NCI-H1417 treated with DMSO at 0.1 percent for 48 hours (cell line): Measurements from ENCODE around the gene GMPR2.

Experiments used
- DNase-seq: peaks from one replicate; lab custom pipeline; 2025; lab: John Stamatoyannopoulos, UW

Gene GMPR2

DNA sequence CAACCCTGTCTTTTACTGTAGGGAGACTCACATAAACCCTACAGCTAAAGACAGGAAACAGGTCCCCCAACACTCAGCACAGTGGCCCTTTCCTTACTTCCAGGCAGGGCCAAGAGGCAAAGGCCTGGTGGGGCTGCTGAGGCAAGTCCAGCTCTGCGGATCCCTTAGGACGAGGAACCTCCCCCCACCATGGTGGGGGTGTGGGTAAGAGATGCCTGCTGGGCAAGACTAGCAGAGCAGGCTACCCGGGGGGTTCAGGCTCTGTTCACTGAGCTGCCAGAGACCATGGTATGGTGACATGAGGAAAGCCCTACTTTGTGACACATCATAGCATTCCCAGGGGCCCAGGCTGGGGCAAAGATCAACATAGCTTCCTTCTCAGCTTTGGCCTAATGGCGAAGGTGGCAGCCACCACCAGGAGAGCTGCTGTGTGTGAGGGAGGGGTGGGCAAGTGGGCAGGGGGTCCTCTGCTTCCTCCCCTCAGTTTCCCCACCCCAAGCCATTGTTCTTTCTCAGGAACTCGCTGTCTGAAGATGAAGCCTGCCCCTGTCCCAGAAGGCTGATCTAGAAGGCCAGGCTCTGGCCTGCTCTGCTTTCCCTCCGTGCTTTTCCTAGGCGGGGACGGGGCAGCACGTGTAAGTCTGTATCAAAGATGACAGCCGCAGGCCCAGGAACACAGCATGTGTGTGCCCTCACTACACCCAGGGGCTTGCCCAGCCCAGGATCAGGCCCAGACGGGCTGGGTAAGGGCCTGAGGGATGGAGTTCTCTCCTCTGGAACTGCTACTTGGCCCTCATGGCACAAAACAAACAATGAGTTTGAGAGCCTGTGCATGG lies 19.8 kb downstream of the GMPR2 start:
- DNase-seq = no peak

DNA sequence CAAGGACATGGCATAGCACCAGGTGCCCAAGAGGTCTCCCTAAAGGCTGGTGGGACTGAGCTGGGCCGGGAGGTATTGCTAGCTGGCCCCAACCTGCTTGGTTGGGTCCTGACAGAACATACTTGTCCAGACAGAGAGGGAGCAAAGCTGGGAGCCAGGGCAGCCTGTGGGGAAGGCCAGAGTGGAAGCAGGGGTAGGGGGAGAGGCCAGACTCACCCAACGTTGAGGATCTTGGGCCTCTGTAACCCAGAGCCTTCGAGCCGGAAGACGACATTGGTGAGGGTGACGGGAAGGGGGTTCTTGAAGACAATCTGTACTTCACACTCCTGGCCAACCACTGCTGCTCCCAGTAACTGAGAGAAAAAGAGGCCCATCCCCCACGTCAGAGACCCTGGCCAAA lies 21.2 kb downstream of the GMPR2 start:
- no peak for DNase-seq

DNA sequence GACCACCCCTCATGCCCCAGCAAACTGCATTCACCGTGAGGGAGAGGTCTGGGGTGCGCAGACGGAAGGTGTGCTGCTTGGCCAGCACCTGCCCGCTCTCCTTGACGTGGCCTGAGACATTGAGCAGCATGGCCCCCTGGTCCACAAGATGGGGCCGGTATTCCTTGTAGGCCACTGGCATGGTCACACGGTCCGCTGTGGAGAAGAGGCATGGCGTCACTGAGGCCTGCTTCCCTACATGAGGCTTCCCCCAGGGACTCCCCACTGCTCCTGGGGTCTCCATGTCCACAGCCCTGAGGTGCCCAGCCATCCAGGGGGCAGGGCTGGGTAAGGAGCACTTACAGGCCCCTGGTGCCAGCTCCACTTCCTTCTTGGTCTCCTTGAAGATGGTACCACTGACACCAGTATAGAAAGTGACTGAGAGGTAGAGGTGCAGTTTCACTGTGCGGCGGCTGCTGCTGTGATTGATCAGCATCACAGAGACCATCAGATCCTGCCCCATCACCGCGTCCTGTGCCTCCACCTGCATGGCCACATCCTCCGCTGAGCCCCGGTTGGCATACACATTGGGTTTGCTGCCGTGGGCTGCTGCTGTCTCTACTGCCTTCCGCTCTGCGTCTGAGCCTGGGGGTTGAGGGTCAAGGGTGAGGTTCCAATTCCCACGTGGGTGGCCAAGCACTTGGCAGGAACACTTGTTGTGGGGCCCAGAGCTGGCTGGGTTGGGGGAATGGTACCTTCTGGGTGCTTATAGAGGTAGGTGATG lies 22.1 kb downstream of the GMPR2 start:
- DNase-seq = no peak

DNA sequence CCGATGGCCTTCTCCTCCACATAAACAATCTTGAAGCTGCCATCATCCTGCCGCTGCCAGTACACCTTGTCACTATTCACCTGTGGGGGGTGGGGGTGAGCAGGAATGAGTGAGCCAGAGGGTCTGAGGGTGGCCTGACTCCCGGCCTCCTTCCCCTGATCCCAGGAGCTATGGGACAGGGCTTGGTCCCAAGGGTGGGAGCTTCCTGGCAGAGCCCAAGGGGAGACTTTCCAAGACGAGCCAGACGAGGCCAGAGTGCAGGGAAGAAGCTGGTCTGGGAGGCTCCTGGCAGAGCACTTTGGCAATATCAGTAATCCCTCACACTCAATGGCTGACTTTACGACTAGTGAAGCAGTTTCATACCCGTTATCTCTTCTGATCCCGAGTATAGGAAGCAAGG lies 22.7 kb downstream of the GMPR2 start:
- DNase-seq = no peak

GRCh38 chr14:24255931-24256711 lies 23.4 kb downstream of the GMPR2 start:
- DNase-seq = no peak

DNA sequence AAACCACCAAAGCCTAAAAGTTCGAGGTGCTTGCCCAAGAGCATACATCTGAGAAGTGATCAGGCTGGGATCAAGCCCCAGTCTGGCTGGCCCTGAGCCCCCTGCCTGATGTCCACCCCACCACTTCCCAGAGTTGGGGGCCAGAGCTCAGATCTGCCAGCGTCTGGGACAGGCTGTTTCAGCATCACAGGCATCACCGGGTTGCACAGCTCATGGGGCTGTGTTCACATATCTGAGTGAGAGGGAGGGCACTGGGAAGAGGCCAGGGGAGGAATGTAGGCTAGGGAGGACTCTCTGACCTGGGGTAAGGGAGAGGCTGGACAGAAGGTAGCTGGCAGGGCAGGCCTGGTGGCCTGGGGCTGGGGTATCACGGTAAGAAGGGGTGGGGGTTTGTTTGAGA lies 24.2 kb downstream of the GMPR2 start:
- no peak for DNase-seq

DNA sequence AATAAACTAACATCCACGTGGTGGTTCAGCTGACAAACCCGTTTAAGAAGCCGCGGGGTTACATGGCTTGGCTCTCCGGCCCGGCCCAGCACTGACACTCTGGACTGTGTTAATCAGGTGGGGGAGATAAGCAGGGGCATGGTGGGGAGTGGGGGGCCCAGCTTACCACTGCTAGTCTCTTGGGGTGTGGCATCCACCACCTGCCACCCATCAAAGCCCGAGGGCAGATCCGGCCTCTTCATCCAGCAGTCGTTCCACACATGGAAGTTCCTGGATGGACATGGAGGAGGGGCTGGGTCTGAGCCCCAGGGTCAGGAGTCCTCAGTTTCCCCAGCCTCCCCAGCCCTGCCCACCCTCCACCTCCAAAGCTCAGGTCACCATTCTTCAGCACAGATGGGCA lies 25.4 kb downstream of the GMPR2 start:
- no peak for DNase-seq

GRCh38 chr14:24258548-24259265 lies 26.0 kb downstream of the GMPR2 start:
- DNase-seq = no peak

- no peak for DNase-seq
Observed at GRCh38 chr14:24259282-24260025, 26.7 kb downstream of the GMPR2 start.

GRCh38 chr14:24260026-24260779 lies 27.5 kb downstream of the GMPR2 start:
- no peak for DNase-seq

GRCh38 chr14:24260780-24261157 lies 28.0 kb downstream of the GMPR2 start:
- DNase-seq = no peak

GRCh38 chr14:24261256-24261968 lies 28.7 kb downstream of the GMPR2 start:
- DNase-seq = no peak

DNA sequence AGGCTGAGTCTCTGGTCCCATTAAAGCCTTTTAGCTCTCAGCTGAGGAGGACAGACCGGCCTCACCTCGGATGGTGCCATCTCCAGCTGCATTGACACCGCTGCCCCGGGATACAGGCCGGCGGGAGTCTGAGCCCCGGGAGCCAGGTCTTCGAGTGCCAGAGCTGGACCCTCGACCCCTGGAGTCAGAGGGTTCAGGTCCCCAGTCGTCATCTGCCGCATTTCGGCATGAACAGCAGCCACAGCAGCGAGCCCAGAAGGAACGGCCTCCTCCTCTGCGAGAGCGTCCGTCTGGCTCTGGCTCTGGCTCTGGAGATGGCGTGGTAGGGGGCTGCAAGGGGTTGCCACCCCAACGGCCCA lies 29.2 kb downstream of the GMPR2 start:
- no peak for DNase-seq

- DNase-seq = no peak
Observed at GRCh38 chr14:24262821-24263733, 30.3 kb downstream of the GMPR2 start, which contains the start of gene TGM1. TGM1 (minus strand) TSS chr14:24263177; CDS start chr14:24262352, 825 bp downstream.

GRCh38 chr14:24263848-24264247 lies 31.1 kb downstream of the GMPR2 start:
- DNase-seq = no peak

- no peak for DNase-seq
Observed at GRCh38 chr14:24264298-24264697, 31.6 kb downstream of the GMPR2 start.

GRCh38 chr14:24266344-24267244 lies 33.9 kb downstream of the GMPR2 start:
- no peak for DNase-seq

- no peak for DNase-seq
Observed at GRCh38 chr14:24267516-24267915, 34.8 kb downstream of the GMPR2 start.
